Activated naive CD4-positive, alpha-beta T cell treated with anti-CD3 and anti-CD28 coated beads, Interleukin-2, amount 50 U/mL, for 72 hours (primary cell): ENCODE results near the gene MVD. TPM values are rescaled to one million over a fixed set of nuclear protein-coding genes. Genes with fewer than 3 reads are reported as not detected.

Source experiments
- total RNA-seq, 2 donors: library from RNA; stranded (reverse); gene quantifications; one replicate each; pipeline ENCODE4 v1.2.3, GENCODE V29; 2022

Gene MVD
- total RNA-seq, 2 donors from 2014 or later = 91.6 to 96.1 TPM

Other genes with a start within 250 kb of the MVD start
- 10 to 100 TPM; 15.5 to 25.1 TPM for gene ZFPM1, start 209.8 kb downstream of the MVD start, total RNA-seq
- gene ZC3H18, start 92.7 kb downstream of the MVD start, total RNA-seq = 10 to 100 TPM; 70.3 to 71.9 TPM
- not detected for gene IL17C, start 24.5 kb downstream of the MVD start, total RNA-seq
- 100 to 1,000 TPM; 112 to 267 TPM for gene CYBA, start 12.0 kb downstream of the MVD start, total RNA-seq
- 1 to 10 TPM; 5.4 to 6.4 TPM for gene SNAI3, start 23.4 kb upstream of the MVD start, total RNA-seq
- gene RNF166, start 43.3 kb upstream of the MVD start, total RNA-seq = 10 to 100 TPM; 47.5 to 82.5 TPM
- gene CTU2, start 43.4 kb upstream of the MVD start, total RNA-seq = 10 to 100 TPM; 32.2 to 35.5 TPM
- gene PIEZO1, start 122.1 kb upstream of the MVD start, total RNA-seq = 100 to 1,000 TPM in 1 of 2 donors, 10 to 100 TPM in 1; 55.7 to 128 TPM
- gene CDT1, start 140.7 kb upstream of the MVD start, total RNA-seq = 100 to 1,000 TPM; 145 to 240 TPM
- 100 to 1,000 TPM; 145 to 168 TPM for gene APRT, start 148.8 kb upstream of the MVD start, total RNA-seq
- gene GALNS, start 193.9 kb upstream of the MVD start, total RNA-seq = 10 to 100 TPM; 29.3 to 50.3 TPM
- 10 to 100 TPM; 36.0 to 63.5 TPM for gene TRAPPC2L, start 194.0 kb upstream of the MVD start, total RNA-seq
- not detected for gene PABPN1L, start 203.6 kb upstream of the MVD start, total RNA-seq